NCI-H446 (cell line): ENCODE measurements around the gene SNX22.
"Not testable (repeated sequence)": the region's sequence is repeated elsewhere in the genome, so short reads cannot be mapped to it uniquely, and the experiment has no call there.

Source experiments
- DNase-seq, 2 experiments: peaks; one replicate each; lab custom pipeline; 2025; lab: John Stamatoyannopoulos, UW

The SNX22 gene

GRCh38 chr15:64151727-64152506 lies at the start of gene SNX22:
SNX22 (plus strand) TSS chr15:64151731; CDS start chr15:64151776, 45 bp downstream.
- DNase-seq = no peak

- no peak for DNase-seq
Observed at GRCh38 chr15:64102497-64102896, 49.0 kb upstream of the SNX22 start.

GRCh38 chr15:64105113-64105704 lies 46.3 kb upstream of the SNX22 start:
- no peak for DNase-seq

- no peak for DNase-seq
Observed at GRCh38 chr15:64107337-64107736, 44.2 kb upstream of the SNX22 start.

GRCh38 chr15:64110108-64110701 lies 41.3 kb upstream of the SNX22 start:
- DNase-seq = not testable (repeated sequence)

- DNase-seq = no peak
Observed at GRCh38 chr15:64110950-64111678, 40.4 kb upstream of the SNX22 start.

- no peak for DNase-seq
Observed at GRCh38 chr15:64111679-64112050, 39.9 kb upstream of the SNX22 start.

- DNase-seq = no peak
Observed at GRCh38 chr15:64112073-64112772, 39.3 kb upstream of the SNX22 start.

GRCh38 chr15:64112904-64113303 lies 38.6 kb upstream of the SNX22 start:
- no peak for DNase-seq

GRCh38 chr15:64117759-64118487 lies 33.6 kb upstream of the SNX22 start:
- no peak for DNase-seq

- not testable (repeated sequence) for DNase-seq
Observed at GRCh38 chr15:64120322-64120721, 31.2 kb upstream of the SNX22 start.

GRCh38 chr15:64121614-64122013 lies 29.9 kb upstream of the SNX22 start:
- no peak for DNase-seq

GRCh38 chr15:64122444-64122843 lies 29.1 kb upstream of the SNX22 start:
- no peak for DNase-seq

- no peak for DNase-seq
Observed at GRCh38 chr15:64122936-64123351, 28.6 kb upstream of the SNX22 start.

GRCh38 chr15:64125978-64126377 lies 25.6 kb upstream of the SNX22 start:
- no peak for DNase-seq

GRCh38 chr15:64127521-64128270 lies 23.8 kb upstream of the SNX22 start:
- no peak for DNase-seq

GRCh38 chr15:64130159-64130558 lies 21.4 kb upstream of the SNX22 start:
- no peak for DNase-seq

GRCh38 chr15:64131547-64131946 lies 20.0 kb upstream of the SNX22 start:
- no peak for DNase-seq

- no peak for DNase-seq
Observed at GRCh38 chr15:64132217-64132616, 19.3 kb upstream of the SNX22 start.

- DNase-seq = no peak
Observed at GRCh38 chr15:64133623-64134344, 17.7 kb upstream of the SNX22 start.
